ENCODE measurements around the gene KIF12.

Gene KIF12

DNA sequence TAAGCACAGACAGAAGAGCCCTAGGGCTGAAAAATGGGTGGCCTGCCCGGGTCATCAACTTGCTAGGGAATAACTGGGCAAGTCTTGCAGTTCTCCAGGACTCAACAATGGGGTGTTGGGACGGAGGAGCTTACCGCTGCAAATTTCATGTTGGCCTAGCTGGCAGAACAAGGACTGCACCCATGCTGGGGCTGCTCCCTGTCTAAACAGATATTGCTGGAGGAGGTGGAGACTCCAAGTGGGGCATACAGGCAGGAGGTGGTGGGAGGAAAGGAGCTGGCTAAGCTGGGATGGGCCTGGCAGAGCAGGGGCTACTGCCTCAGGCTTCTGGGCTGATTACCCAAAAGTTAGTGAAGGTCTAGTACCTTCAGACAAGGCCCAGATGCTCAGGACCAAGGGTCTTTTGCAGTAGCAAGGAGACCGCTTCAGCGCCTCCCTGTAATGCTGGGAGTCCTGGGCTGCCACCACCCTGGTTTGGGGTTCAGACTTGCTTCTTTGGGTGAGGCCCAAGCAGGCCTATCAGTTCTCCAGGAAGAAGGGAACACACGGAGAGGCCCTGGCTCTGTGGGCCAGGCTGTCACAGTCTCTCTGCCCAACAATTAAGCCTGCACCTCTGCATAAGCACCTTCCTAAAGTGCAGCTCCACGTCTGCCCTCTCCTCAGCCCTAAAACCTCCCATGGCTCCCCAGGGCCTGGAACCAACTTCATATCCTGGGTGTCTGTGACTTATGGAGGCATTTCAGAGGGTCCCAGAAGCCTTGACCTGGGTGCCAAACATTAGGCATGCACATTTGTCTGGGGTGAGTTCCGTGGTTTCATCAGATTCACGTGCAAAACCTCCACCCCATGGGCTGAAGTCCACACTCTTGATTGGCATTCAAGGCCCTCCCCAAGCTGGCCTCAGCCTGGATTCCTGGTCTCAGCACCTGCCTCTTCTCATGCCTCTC, 24.2 kb upstream of the KIF12 start:
- DNase-seq (ENCODE audit: low spot score): no peak

- no peak for DNase-seq (ENCODE audit: low spot score)
These were observed 23.3 kb upstream of the KIF12 start for GRCh38 chr9:114122136-114123027.

- DNase-seq (ENCODE audit: low spot score): no peak
These were observed 22.4 kb upstream of the KIF12 start for GRCh38 chr9:114121227-114122135.

DNA sequence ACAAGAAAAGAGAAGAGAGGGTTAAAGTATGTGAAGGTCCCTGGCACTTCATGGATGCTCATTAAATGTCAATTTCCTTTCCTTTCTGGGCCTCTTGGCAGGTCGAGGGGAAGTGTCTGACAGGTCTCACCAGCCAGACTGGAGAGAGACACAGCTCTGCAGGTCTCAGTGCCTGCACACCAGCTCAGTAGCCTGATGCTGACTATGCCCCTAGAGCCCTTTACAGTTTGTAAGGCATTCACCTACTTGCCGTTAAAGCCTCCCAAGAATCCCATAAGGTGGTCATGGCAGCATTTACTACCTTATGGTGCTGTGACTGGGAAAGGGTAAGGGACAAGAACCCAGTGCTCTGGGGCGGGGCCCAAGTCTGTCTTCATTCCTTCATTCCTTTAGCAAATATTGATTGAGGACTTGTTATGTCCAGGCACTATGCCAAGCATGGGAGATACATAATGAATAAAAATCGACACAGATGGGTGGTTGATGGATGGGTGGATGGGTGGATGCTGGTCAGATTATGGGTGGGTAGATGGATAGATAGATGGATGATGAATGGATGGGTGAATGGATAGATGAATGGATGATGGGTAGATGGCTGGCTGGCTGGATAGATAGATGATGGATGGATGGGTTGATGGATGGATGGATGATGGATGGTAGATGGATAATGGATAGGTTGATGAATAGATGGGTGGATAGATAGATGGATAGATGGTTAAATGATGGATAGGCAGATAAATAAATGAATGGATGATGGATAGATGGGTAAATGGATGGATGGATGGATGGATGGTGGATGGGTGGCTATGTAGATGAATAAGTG, 21.3 kb upstream of the KIF12 start:
- no peak for DNase-seq (ENCODE audit: low spot score)

- DNase-seq (ENCODE audit: low spot score): no peak
These were observed 20.4 kb upstream of the KIF12 start for GRCh38 chr9:114119242-114120191.

DNA sequence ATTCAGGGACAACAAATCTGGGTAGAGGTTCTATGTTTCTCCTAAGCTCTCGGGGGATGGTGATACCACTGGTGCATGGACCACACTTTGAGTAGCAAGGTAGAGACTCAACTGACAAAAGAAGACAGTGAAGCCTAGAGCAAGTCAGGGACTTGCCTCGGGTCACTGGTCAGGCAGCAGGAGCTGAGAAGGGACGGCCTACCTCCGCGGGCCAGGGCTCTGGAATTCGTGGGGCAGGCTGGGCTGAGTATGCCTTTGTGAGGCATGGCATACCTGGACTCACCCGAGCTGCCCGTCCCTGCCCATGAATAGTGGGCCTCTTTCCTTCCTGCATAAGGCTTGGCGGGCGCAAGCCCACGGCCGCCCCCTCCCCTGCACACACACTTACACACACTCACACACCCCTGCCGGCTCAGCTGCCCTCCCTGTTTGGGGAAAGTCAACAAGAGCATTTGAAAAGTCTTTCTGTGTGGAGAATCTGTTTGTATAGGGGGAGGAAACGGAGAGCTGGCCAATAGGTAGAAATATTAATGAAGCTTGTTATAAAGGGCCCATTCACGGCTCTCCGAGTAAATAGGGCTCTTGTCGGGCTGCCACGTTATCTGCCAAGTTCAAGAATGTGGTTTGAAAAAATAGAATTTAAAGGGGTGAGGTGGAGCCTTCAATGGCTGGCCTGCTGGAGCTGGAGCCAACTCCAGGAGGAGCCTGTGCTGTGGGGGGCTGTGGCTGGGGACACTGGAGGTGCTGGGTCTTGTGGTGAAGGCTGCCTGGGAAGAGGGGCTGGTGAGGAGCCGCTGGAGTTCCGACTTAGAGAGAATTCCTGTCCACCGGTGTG, 19.1 kb upstream of the KIF12 start:
- no peak for DNase-seq (ENCODE audit: low spot score)

GRCh38 chr9:114117614-114117995, 18.5 kb upstream of the KIF12 start:
- DNase-seq (ENCODE audit: low spot score): no peak

- DNase-seq (ENCODE audit: low spot score): no peak
These were observed 17.1 kb upstream of the KIF12 start for GRCh38 chr9:114116126-114116747.

DNA sequence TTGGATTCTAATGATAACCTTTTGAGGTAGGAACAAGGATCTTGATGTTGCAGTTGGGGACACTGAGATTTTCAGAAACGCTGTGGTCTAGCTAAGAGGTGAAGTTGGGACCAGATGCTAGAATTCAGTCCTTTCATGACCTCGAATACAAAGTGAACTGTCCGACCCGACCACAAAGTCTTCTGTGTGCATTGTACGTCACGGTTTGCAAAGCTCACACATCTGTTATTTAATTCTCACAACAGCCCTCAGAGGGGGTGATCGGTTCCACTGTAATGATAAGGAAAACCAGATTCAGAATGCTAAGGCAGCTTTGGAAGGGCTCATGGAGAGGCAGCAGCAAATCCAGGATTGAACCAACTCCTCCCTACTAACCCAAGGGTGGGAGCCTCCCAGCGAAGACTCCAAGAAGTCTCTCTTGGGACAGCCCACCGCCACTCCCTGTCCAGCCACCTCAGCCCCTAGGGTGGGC, 16.6 kb upstream of the KIF12 start:
- DNase-seq (ENCODE audit: low spot score): no peak

DNA sequence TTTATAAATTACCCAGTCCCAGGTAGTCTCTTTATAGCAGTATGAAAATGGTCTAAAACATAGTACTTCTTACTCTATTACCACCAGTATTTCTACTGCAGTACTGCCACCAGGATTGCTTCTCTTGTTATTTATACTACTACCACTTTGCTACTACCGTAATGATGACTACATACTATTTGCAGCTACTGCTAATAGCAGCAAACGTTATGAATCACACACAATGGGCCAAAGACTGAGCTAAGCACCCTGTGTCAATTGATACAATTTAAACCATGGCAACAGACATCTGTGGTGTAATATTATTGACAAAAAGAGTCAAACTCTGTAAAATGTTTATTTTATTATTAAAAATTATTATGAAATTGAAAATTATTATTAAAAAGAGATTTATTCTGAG, 15.3 kb upstream of the KIF12 start:
- no peak for DNase-seq (ENCODE audit: low spot score)

DNA sequence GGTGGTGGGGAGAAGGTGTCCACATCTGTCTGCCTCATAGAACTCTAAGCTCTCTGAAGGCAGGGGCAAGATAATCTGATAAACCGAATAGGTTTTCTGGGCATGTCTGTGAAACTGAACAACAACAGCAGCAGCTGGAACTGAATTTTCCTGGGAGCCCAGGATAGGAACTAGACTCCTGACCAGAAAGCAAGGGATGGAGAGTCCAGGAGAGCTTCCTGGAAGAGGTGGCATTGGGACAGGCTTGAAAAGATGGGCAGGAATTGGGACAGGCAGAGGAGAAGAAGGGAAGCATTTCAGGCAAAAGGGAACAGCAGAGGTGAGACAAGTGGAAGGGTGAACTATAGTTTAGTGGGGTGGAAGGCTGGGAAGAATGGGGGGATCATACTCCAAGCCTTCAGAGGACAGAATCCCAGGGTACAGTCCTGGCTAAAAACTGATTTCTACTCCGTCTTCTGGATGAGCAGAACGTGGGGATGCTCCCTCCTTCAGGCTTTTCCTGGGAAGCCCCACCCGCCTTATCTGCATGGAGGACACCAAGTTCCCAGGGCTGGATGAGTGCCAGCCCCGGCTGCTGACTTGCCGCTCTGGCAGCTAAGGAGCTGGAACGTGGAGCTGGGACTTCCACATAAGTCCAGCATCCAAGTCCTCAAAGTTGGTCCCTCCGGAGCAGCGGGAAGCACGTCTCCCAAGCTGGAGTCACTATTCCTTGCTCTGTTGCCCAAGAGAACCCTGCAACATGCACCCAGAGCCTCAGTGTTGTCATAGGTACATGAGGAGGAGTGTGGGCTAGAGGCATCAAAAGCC, 13.9 kb upstream of the KIF12 start:
- peak; percentile 76 for DNase-seq (ENCODE audit: low spot score)

DNA sequence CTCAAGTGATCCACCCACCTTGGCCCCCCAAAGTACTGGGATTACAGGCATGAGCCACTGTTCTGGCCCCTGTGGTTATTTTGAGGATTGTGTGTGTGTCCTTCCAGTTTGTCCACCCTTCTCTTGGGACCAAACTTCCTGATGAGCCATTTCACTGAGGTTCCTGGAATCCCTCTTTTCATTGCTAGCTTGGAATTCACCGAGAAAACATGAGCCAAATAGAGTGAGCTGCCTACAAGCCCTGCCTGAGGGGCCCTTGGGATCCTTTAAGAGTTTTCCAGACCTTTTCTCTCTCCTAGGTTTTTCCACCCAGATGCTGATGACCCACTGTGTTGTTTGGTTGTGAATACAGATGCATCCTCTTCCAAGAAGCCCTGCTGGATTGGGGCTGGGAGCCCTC, 13.2 kb upstream of the KIF12 start:
- peak; percentile 49 for DNase-seq (ENCODE audit: low spot score)

DNA sequence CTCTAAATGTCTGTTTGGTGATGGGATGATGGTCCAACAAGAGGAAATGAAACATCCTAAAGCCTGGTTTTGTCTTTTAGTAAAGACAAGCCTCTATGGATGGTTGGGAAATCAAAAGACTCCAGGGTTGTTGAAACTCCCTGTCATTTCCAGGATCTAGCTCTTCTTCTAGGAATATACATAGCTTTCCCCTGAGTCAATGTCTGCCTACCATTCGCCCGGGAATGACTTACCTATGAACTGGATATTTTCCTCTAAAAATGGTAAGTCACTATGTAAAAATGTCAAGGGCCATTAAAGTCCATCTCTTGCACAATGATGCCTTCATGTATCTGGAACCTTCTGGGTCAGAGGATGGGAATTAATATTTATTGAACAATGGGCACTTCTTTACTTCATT, 11.1 kb upstream of the KIF12 start:
- DNase-seq (ENCODE audit: low spot score): peak; percentile 68

- no peak for DNase-seq (ENCODE audit: low spot score)
These were observed 10.0 kb upstream of the KIF12 start for GRCh38 chr9:114109124-114109523.

DNA sequence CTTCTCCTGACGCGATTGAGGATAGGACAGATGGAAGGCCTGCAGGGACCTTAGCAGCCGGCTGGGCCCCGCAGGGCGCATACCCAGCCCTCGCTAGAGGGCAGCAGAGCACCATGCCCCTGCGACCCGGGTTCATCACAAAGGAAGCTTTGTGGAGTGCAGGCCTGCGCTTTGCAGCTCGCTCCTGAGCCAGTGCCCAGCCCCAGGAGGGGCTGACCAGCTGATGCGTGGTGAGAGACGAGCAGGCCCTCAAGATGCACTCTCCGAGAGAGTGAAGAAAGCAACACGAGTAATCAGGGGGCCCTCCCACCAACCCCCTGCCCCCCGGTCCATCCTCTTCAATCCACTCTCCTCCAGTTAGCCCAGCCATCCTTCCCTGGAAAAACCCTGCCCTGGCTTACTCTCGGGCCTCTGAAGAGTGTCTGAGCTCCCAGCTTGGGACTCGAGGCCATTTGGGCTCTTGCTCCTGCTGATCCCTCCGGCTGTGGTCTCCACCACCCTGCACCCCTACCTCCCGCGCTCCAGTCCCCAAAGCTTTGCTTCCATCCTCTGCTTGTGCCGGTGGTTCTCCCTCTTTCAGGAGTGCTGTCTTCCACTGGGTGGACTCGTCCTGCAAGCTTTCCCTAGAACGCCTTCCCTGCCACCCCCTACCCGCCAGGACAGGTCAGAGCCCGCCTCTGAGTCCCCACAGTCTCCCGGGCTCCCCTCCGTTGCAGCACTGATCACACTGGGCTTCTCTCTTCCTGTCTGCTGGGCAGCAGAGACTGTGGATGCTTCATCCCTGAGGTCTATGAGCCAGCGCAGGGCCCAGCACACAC, 9.1 kb upstream of the KIF12 start:
- peak; percentile 93 for DNase-seq (ENCODE audit: low spot score)

DNA sequence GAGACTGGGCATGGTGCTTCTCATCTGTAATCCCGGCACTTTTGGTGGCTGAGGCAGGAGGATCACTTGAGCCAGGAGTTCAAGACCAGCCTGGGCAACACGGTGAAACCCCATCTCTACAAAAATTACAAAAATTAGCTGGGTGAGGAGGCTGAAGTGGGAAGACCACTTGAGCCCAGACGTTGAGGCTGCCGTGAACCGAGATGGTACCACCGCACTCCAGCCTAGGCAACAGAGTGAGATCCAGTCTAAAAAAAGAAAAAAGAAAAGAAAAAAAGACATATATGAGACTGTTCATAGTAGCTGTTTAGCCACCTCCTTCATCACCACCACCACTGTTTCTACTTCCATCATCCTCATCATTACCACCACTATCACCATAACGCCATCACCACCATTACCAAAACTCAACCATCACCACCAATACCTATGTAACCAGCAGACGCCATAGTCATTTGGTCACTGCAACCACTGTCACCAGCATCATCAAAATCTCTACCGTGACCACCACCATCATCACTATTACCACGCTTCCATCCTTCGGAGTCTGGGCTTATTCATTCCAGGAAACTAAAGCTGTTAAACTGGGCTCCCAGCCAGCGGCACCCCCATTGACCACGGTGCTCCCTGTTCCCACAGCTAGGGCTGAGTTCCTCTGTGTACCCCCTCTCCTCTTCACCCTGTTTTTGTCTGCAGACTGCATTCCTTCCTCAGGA, 8.4 kb upstream of the KIF12 start:
- DNase-seq (ENCODE audit: low spot score): no peak

Data from AG20443 (cell line).